HEK293 (cell line): ENCODE measurements around the gene FGF3.

Experiments
- CTCF ChIA-PET: fragments of 350-600 bp; formaldehyde crosslinking; extraction: SDS; loops from one replicate; lab custom pipeline; 2021; ENCODE audit warnings: antibody characterized with exemption; lab: Yijun Ruan, JAX
- POLR2A ChIA-PET: fragments of 300-600 bp; formaldehyde crosslinking; extraction: SDS; loops from one replicate; lab custom pipeline; 2020; ENCODE audit warnings: antibody characterized with exemption, inconsistent platforms; lab: Yijun Ruan, JAX
- H3K27ac ChIP-seq: fragments of 200-500 bp; sonication (Bioruptor generic); 2 replicates; pipeline ENCODE4 v1.5.1; 2014; ENCODE audit warnings: low read depth, low read length, control low read depth, inconsistent platforms; ENCODE audit errors: extremely low read depth
- H3K36me3 ChIP-seq, 2 experiments: fragments of 200-500 bp in 1 of 2; sonication (Bioruptor generic) in 1 of 2; 1 replicate in 1 of 2; 2 replicates in 1 of 2; pipeline ENCODE4 v1.5.1; 2014 to 2017; ENCODE audit warnings: inconsistent platforms in 2 of 2, low read length in 2 of 2; ENCODE audit not compliant: control insufficient read depth in 2 of 2, insufficient read depth in 1 of 2
- H3K4me1 ChIP-seq: fragments of 200-500 bp; sonication (Bioruptor generic); 2 replicates; pipeline ENCODE4 v1.5.1; 2014; ENCODE audit warnings: mild to moderate bottlenecking, low read length, inconsistent platforms; ENCODE audit not compliant: control insufficient read depth, insufficient read depth
- H3K4me3 ChIP-seq: 2 replicates; pipeline ENCODE4 v1.5.1; 2011; ENCODE audit warnings: low read depth, mild to moderate bottlenecking, control low read depth, low read length, moderate library complexity
- H3K9me3 ChIP-seq: fragments of 200-500 bp; sonication (Bioruptor generic); 2 replicates; pipeline ENCODE4 v1.5.1; 2014; ENCODE audit warnings: low read depth, low read length, inconsistent platforms; ENCODE audit not compliant: control insufficient read depth, insufficient read depth
- KLF8 ChIP-seq: fragments of 450-650 bp; formaldehyde crosslinking; IDR thresholded peaks from 2 replicates; pipeline ENCODE4 v1.5.1; 2016; ENCODE audit warnings: missing biosample characterization, missing genetic modification characterization
- OVOL3 ChIP-seq: fragments of 450-650 bp; formaldehyde crosslinking; IDR thresholded peaks from 2 replicates; pipeline ENCODE4 v1.5.1; 2016; ENCODE audit warnings: missing biosample characterization, missing genetic modification characterization
- TCF7L2 ChIP-seq: IDR thresholded peaks from 2 replicates; pipeline ENCODE4 v1.6.1; 2011; ENCODE audit warnings: low read depth, mild to moderate bottlenecking, inconsistent platforms, low read length, moderate library complexity, borderline replicate concordance
- ZBTB1 ChIP-seq: fragments of 450-650 bp; formaldehyde crosslinking; IDR thresholded peaks from 2 replicates; pipeline ENCODE4 v1.5.1; 2016; ENCODE audit warnings: missing biosample characterization, missing genetic modification characterization
- ZBTB48 ChIP-seq: fragments of 450-650 bp; formaldehyde crosslinking; IDR thresholded peaks from 2 replicates; pipeline ENCODE4 v1.5.1; 2016; ENCODE audit warnings: missing biosample characterization, missing genetic modification characterization
- ZBTB7A ChIP-seq: fragments of 450-650 bp; formaldehyde crosslinking; IDR thresholded peaks from 2 replicates; pipeline ENCODE4 v1.5.1; 2016; ENCODE audit warnings: low read depth, missing biosample characterization, missing genetic modification characterization
- ZNF112 ChIP-seq: fragments of 450-650 bp; formaldehyde crosslinking; IDR thresholded peaks from 2 replicates; pipeline ENCODE4 v1.5.0; 2017; ENCODE audit warnings: missing biosample characterization, missing genetic modification characterization
- ZNF114 ChIP-seq: fragments of 450-650 bp; formaldehyde crosslinking; IDR thresholded peaks from 2 replicates; pipeline ENCODE4 v1.5.0; 2017; ENCODE audit warnings: missing biosample characterization, missing genetic modification characterization
- ZNF140 ChIP-seq: fragments of 450-650 bp; formaldehyde crosslinking; IDR thresholded peaks from 2 replicates; pipeline ENCODE4 v1.5.1; 2016; ENCODE audit warnings: missing biosample characterization, missing genetic modification characterization
- ZNF155 ChIP-seq: fragments of 450-650 bp; formaldehyde crosslinking; IDR thresholded peaks from 2 replicates; pipeline ENCODE4 v1.5.1; 2016; ENCODE audit warnings: missing biosample characterization, missing genetic modification characterization
- ZNF221 ChIP-seq: fragments of 450-650 bp; formaldehyde crosslinking; IDR thresholded peaks from 2 replicates; pipeline ENCODE4 v1.5.1; 2017; ENCODE audit warnings: missing biosample characterization, missing genetic modification characterization, borderline replicate concordance
- ZNF266 ChIP-seq: fragments of 450-650 bp; formaldehyde crosslinking; IDR thresholded peaks from 2 replicates; pipeline ENCODE4 v1.5.1; 2016; ENCODE audit warnings: missing biosample characterization, missing genetic modification characterization, low read depth
- ZNF558 ChIP-seq: fragments of 450-650 bp; formaldehyde crosslinking; IDR thresholded peaks from 2 replicates; pipeline ENCODE4 v1.5.1; 2016; ENCODE audit warnings: missing biosample characterization, missing genetic modification characterization
- ZNF610 ChIP-seq: fragments of 450-650 bp; formaldehyde crosslinking; IDR thresholded peaks from 2 replicates; pipeline ENCODE4 v1.5.1; 2016; ENCODE audit warnings: missing biosample characterization, missing genetic modification characterization, borderline replicate concordance
- ZNF624 ChIP-seq: fragments of 450-650 bp; formaldehyde crosslinking; IDR thresholded peaks from 2 replicates; pipeline ENCODE4 v1.5.1; 2017; ENCODE audit warnings: missing biosample characterization, missing genetic modification characterization
- ZNF629 ChIP-seq: fragments of 450-650 bp; formaldehyde crosslinking; IDR thresholded peaks from 2 replicates; pipeline ENCODE4 v1.5.1; 2017; ENCODE audit warnings: missing biosample characterization, missing genetic modification characterization
- ZNF658 ChIP-seq: fragments of 450-650 bp; formaldehyde crosslinking; IDR thresholded peaks from 2 replicates; pipeline ENCODE4; 2016; ENCODE audit warnings: missing biosample characterization, missing genetic modification characterization
- ZNF768 ChIP-seq: fragments of 450-650 bp; formaldehyde crosslinking; IDR thresholded peaks from 2 replicates; pipeline ENCODE4 v1.5.1; 2018; ENCODE audit warnings: missing biosample characterization, mild to moderate bottlenecking, missing genetic modification characterization
- ZNF776 ChIP-seq: fragments of 450-650 bp; formaldehyde crosslinking; IDR thresholded peaks from 2 replicates; pipeline ENCODE4 v1.5.0; 2017; ENCODE audit warnings: missing biosample characterization, missing genetic modification characterization, borderline replicate concordance
- TF ChIP-seq, protein P1 (sequence below): fragments of 450-650 bp; formaldehyde crosslinking; IDR thresholded peaks from 2 replicates; pipeline ENCODE4; 2016; ENCODE audit warnings: missing biosample characterization, missing genetic modification characterization
- TF ChIP-seq, protein P2 (sequence below): fragments of 450-650 bp; formaldehyde crosslinking; IDR thresholded peaks from 2 replicates; pipeline ENCODE4 v1.5.1; 2017; ENCODE audit warnings: missing biosample characterization, missing genetic modification characterization
- TF ChIP-seq, protein P3 (sequence below): fragments of 450-650 bp; formaldehyde crosslinking; conservative IDR thresholded peaks from 2 replicates; pipeline ENCODE4 v1.5.1; 2016; ENCODE audit warnings: low read depth, missing biosample characterization, missing genetic modification characterization
- TF ChIP-seq, protein P4 (sequence below): fragments of 450-650 bp; formaldehyde crosslinking; IDR thresholded peaks from 2 replicates; pipeline ENCODE4 v1.5.1; 2016; ENCODE audit warnings: missing biosample characterization, missing genetic modification characterization
- TF ChIP-seq, protein P5 (sequence below): fragments of 450-650 bp; formaldehyde crosslinking; IDR thresholded peaks from 2 replicates; pipeline ENCODE4 v1.5.1; 2016; ENCODE audit warnings: missing biosample characterization, missing genetic modification characterization
- TF ChIP-seq, protein P6 (sequence below): sonication (generic); formaldehyde crosslinking; IDR thresholded peaks from 2 replicates; pipeline ENCODE4 v1.8.1; 2022; ENCODE audit warnings: mild to moderate bottlenecking, moderate library complexity, missing genetic modification reagents

FGF3 gene

DNA sequence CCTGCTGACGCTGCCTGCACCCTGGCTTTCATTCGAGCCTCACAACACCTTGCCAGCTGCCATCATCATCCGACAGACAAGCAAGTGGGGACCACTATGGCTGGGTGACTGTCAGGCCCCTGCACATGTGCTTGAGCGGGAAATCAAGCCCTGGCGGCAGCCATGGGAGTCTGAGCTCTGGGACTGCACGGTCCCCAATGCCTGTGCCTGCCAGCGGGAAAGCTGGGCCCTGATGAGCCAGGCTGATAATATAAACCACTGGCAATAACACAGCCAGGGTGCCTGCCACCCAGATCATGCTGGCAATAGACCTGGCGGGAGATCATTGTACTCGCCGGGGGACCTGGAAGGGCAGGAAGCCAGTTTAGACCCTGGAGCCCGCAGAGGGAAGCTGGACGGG is 2.5 kb downstream of the FGF3 start:
- TF ChIP-seq ZNF114: no peak
- no peak for TF ChIP-seq ZNF266
- no peak for TF ChIP-seq ZNF768 (tag by site-specific recombination)
- TF ChIP-seq ZNF610 (tag by site-specific recombination): no peak
- TF ChIP-seq ZNF221 (tag by site-specific recombination): no peak
- TF ChIP-seq, protein P1, sequence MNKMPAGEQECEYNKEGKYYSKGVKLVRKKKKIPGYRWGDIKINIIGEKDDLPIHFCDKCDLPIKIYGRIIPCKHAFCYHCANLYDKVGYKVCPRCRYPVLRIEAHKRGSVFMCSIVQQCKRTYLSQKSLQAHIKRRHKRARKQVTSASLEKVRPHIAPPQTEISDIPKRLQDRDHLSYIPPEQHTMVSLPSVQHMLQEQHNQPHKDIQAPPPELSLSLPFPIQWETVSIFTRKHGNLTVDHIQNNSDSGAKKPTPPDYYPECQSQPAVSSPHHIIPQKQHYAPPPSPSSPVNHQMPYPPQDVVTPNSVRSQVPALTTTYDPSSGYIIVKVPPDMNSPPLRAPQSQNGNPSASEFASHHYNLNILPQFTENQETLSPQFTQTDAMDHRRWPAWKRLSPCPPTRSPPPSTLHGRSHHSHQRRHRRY (tag by site-specific recombination): no peak
- TF ChIP-seq, protein P2, sequence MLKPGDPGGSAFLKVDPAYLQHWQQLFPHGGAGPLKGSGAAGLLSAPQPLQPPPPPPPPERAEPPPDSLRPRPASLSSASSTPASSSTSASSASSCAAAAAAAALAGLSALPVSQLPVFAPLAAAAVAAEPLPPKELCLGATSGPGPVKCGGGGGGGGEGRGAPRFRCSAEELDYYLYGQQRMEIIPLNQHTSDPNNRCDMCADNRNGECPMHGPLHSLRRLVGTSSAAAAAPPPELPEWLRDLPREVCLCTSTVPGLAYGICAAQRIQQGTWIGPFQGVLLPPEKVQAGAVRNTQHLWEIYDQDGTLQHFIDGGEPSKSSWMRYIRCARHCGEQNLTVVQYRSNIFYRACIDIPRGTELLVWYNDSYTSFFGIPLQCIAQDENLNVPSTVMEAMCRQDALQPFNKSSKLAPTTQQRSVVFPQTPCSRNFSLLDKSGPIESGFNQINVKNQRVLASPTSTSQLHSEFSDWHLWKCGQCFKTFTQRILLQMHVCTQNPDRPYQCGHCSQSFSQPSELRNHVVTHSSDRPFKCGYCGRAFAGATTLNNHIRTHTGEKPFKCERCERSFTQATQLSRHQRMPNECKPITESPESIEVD (tag by site-specific recombination): no peak
- TF ChIP-seq ZBTB1: no peak
- TF ChIP-seq, protein P3, sequence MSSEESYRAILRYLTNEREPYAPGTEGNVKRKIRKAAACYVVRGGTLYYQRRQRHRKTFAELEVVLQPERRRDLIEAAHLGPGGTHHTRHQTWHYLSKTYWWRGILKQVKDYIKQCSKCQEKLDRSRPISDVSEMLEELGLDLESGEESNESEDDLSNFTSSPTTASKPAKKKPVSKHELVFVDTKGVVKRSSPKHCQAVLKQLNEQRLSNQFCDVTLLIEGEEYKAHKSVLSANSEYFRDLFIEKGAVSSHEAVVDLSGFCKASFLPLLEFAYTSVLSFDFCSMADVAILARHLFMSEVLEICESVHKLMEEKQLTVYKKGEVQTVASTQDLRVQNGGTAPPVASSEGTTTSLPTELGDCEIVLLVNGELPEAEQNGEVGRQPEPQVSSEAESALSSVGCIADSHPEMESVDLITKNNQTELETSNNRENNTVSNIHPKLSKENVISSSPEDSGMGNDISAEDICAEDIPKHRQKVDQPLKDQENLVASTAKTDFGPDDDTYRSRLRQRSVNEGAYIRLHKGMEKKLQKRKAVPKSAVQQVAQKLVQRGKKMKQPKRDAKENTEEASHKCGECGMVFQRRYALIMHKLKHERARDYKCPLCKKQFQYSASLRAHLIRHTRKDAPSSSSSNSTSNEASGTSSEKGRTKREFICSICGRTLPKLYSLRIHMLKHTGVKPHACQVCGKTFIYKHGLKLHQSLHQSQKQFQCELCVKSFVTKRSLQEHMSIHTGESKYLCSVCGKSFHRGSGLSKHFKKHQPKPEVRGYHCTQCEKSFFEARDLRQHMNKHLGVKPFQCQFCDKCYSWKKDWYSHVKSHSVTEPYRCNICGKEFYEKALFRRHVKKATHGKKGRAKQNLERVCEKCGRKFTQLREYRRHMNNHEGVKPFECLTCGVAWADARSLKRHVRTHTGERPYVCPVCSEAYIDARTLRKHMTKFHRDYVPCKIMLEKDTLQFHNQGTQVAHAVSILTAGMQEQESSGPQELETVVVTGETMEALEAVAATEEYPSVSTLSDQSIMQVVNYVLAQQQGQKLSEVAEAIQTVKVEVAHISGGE (tag by site-specific recombination): no peak
- no peak for TF ChIP-seq ZNF140 (tag by site-specific recombination)
- ChIA-PET POLR2A (no interaction called here), CTCF (interaction anchor here (2.3 kb wide), 1 partner anchor 15 kb away, joined by 7 read pairs; no protein-coding TSS in a partner anchor)
- H3K4me1 ChIP-seq: no peaks in the 10 kb centered on the region; the same call in 1 of the 2 replicates
- H3K36me3 ChIP-seq: no peaks in the 10 kb centered on the region
- no peak overlapping the region for H3K27ac ChIP-seq
- H3K9me3 ChIP-seq: no peaks in the 10 kb centered on the region
- H3K4me3 ChIP-seq: no peak overlapping the region

DNA sequence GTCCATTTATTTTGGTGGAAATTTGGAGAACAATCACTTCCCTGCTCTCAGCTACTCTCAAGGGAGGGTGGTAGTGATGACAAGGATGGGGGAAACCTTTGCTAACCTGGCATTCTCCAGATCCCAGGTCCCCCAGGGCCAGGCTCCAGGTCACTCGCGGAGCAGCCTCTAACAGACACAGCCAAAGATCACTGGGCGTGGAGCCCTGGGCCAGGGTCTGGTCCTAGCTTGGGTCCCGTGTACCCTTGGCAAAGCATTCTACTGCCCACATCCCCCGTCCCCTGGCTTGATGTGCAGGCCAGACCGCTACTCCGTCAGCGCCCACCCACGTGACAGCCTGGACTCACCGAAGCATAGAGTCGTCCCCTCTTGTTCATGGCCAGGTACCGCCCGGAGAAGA is 3.2 kb downstream of the FGF3 start:
- Histone ChIP-seq H3K4me1 (no peaks in the 10 kb centered on the region; the same call in 1 of the 2 replicates), H3K36me3 (no peaks in the 10 kb centered on the region), H3K4me3 (no peak overlapping the region), H3K9me3 (no peaks in the 10 kb centered on the region), H3K27ac (no peak overlapping the region)
- CTCF ChIA-PET: interaction anchor here (1.1 kb wide), 1 partner anchor 15 kb away, joined by 6 read pairs; no protein-coding TSS in a partner anchor
- POLR2A ChIA-PET: no interaction called here
- TF ChIP-seq ZNF624 (tag by site-specific recombination) (no peak), ZNF112 (tag by site-specific recombination) (no peak), ZBTB7A (no peak), ZBTB48 (tag by site-specific recombination) (no peak), ZNF776 (tag by site-specific recombination) (no peak), ZNF558 (tag by site-specific recombination) (no peak), KLF8 (tag by site-specific recombination) (no peak), ZNF629 (tag by site-specific recombination) (no peak), ZNF658 (tag by site-specific recombination) (no peak), OVOL3 (tag by site-specific recombination) (no peak), TCF7L2 (no peak), ZNF155 (tag by site-specific recombination) (no peak)
- TF ChIP-seq, protein P4, sequence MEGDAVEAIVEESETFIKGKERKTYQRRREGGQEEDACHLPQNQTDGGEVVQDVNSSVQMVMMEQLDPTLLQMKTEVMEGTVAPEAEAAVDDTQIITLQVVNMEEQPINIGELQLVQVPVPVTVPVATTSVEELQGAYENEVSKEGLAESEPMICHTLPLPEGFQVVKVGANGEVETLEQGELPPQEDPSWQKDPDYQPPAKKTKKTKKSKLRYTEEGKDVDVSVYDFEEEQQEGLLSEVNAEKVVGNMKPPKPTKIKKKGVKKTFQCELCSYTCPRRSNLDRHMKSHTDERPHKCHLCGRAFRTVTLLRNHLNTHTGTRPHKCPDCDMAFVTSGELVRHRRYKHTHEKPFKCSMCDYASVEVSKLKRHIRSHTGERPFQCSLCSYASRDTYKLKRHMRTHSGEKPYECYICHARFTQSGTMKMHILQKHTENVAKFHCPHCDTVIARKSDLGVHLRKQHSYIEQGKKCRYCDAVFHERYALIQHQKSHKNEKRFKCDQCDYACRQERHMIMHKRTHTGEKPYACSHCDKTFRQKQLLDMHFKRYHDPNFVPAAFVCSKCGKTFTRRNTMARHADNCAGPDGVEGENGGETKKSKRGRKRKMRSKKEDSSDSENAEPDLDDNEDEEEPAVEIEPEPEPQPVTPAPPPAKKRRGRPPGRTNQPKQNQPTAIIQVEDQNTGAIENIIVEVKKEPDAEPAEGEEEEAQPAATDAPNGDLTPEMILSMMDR: no peak
- TF ChIP-seq, protein P5, sequence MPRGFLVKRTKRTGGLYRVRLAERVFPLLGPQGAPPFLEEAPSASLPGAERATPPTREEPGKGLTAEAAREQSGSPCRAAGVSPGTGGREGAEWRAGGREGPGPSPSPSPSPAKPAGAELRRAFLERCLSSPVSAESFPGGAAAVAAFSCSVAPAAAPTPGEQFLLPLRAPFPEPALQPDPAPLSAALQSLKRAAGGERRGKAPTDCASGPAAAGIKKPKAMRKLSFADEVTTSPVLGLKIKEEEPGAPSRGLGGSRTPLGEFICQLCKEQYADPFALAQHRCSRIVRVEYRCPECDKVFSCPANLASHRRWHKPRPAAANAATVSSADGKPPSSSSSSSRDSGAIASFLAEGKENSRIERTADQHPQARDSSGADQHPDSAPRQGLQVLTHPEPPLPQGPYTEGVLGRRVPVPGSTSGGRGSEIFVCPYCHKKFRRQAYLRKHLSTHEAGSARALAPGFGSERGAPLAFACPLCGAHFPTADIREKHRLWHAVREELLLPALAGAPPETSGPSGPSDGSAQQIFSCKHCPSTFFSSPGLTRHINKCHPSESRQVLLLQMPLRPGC (tag by site-specific recombination): no peak
- TF ChIP-seq, protein P6, sequence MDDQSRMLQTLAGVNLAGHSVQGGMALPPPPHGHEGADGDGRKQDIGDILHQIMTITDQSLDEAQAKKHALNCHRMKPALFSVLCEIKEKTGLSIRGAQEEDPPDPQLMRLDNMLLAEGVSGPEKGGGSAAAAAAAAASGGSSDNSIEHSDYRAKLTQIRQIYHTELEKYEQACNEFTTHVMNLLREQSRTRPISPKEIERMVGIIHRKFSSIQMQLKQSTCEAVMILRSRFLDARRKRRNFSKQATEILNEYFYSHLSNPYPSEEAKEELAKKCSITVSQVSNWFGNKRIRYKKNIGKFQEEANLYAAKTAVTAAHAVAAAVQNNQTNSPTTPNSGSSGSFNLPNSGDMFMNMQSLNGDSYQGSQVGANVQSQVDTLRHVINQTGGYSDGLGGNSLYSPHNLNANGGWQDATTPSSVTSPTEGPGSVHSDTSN (CRISPR knock-in tag): no peak
- TF ChIP-seq, all 188 proteins: peak for 0
